Activated CD4-positive, CD25-positive, alpha-beta regulatory T cell treated with anti-CD3 and anti-CD28 coated beads, Interleukin-2, amount 50 U/mL, for 72 hours (primary cell): ENCODE measurements around the gene GRIN2D.
"Not testable (repeated sequence)": the region's sequence is repeated elsewhere in the genome, so short reads cannot be mapped to it uniquely, and the experiment has no call there.

Source experiments
- DNase-seq: peaks from one replicate; pipeline ENCODE4 v3.0.0; 2021

The GRIN2D gene

GRCh38 chr19:48372904-48373303, 20.6 kb upstream of the GRIN2D start:
- no peak for DNase-seq

GRCh38 chr19:48373567-48373966, 19.9 kb upstream of the GRIN2D start:
- no peak for DNase-seq

- DNase-seq = no peak
Measured at GRCh38 chr19:48378194-48378570, 15.3 kb upstream of the GRIN2D start.

- DNase-seq = no peak
Measured at GRCh38 chr19:48379058-48379457, 14.4 kb upstream of the GRIN2D start.

- no peak for DNase-seq
Measured at GRCh38 chr19:48381178-48381950, 12.1 kb upstream of the GRIN2D start.

- no peak for DNase-seq
Measured at GRCh38 chr19:48382286-48382685, 11.2 kb upstream of the GRIN2D start.

GRCh38 chr19:48385461-48386087, 7.9 kb upstream of the GRIN2D start:
- DNase-seq = no peak

GRCh38 chr19:48386981-48387380, 6.5 kb upstream of the GRIN2D start:
- DNase-seq = no peak

GRCh38 chr19:48390188-48391099, 3.0 kb upstream of the GRIN2D start:
- peak; percentile 67 for DNase-seq

- DNase-seq = peak; percentile 84
Measured at GRCh38 chr19:48391100-48392005, 2.1 kb upstream of the GRIN2D start, which contains the start of gene KDELR1. TSS of gene KDELR1 (minus strand) at chr19:48391551. CDS start at chr19:48391358, 193 bp downstream.

- not testable (repeated sequence) for DNase-seq
Measured at GRCh38 chr19:48392006-48392344, 1.5 kb upstream of the GRIN2D start.

- DNase-seq = no peak
Measured at GRCh38 chr19:48392860-48393558, 459 bp upstream of the GRIN2D start.

- no peak for DNase-seq
Measured at GRCh38 chr19:48394331-48395169, 1.1 kb downstream of the GRIN2D start.

- no peak for DNase-seq
Measured at GRCh38 chr19:48395170-48395455, 1.6 kb downstream of the GRIN2D start.

GRCh38 chr19:48395499-48395898, 2.0 kb downstream of the GRIN2D start:
- no peak for DNase-seq

GRCh38 chr19:48396016-48396823, 2.8 kb downstream of the GRIN2D start:
- no peak for DNase-seq

GRCh38 chr19:48396824-48397176, 3.3 kb downstream of the GRIN2D start:
- DNase-seq = no peak

- no peak for DNase-seq
Measured at GRCh38 chr19:48397263-48398101, 4.0 kb downstream of the GRIN2D start.

GRCh38 chr19:48398102-48398374, 4.6 kb downstream of the GRIN2D start:
- no peak for DNase-seq
